ENCODE data around the gene PURB. TPM values are rescaled to one million over a fixed set of nuclear protein-coding genes. Genes with fewer than 3 reads are reported as not detected.
"Not testable (repeated sequence)": the region's sequence is repeated elsewhere in the genome, so short reads cannot be mapped to it uniquely, and the experiment has no call there.

The PURB gene
- total RNA-seq, 1 experiment from 2014 or later = 8.9 TPM

- H3K27me3 ChIP-seq (ENCODE audit: low read length); H2AFZ ChIP-seq (ENCODE audit: low read length); H3K4me2 ChIP-seq (ENCODE audit: low read length); H3K4me3 ChIP-seq (ENCODE audit: low read length); H3K9ac ChIP-seq (ENCODE audit: low read length); DNase-seq; H3K27ac ChIP-seq (ENCODE audit: low read length); H3K9me3 ChIP-seq (ENCODE audit: low read length); BruUV-seq (replicated peaks); ATAC-seq; H3K4me1 ChIP-seq (ENCODE audit: insufficient read depth, low read length); H3F3A ChIP-seq (ENCODE audit: low read length, unreplicated experiment); CTCF ChIA-PET; H3K9me2 ChIP-seq (replicated peaks; ENCODE audit: low read length): not testable (repeated sequence)
- intact Hi-C loops (cut with micrococcal nuclease) = loop anchor here (10.0 kb wide), 1 partner anchor 108 kb away; no protein-coding TSS in a partner anchor
- Histone ChIP-seq H4K20me1 (ENCODE audit: low read length) (peaks cover 43% of the 10 kb centered on the region), H3K36me3 (ENCODE audit: low read depth, low read length) (peaks cover 27% of the 10 kb centered on the region), H3K79me2 (ENCODE audit: low read length) (peaks cover 90% of the 10 kb centered on the region)
- POLR2A ChIA-PET (ENCODE audit: unreplicated experiment) = interaction anchor here (0.6 kb wide), 1 partner anchor 9 kb away, joined by 3 read pairs; no protein-coding TSS in a partner anchor
Observed at GRCh38 chr7:44842675-44843074, 42.7 kb downstream of the PURB start.

DNA sequence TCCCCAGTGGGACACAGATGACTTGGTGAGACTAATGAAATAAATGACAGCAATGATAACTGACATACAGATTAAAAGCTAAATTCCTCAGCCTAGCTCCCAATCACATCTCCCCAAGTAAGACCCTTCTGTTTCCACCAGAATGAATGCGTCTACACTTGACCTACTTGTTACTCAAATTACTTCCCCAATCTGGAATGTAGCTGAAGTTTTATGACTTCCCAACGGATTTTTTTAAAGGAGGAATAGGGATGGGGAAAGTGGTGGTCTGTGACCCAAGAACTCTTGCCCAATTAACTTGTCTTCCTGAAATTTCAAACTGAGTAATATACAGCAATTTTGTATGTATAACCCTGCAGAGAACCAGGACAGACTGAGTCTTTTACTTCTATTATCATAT lies 46.6 kb downstream of the PURB start:
- H3K4me2 ChIP-seq (ENCODE audit: low read length) = no peak overlapping the region
- no peak for TF ChIP-seq EZH2 (IDR thresholded peaks at IDR 0.05; ENCODE audit: low read length, unreplicated experiment)
- TF ChIP-seq EZH2phosphoT487 (IDR thresholded peaks at IDR 0.05; ENCODE audit: borderline replicate concordance, low read length) = no peak
- TF ChIP-seq CTCF (conservative IDR thresholded peaks at IDR 0.05; ENCODE audit: low read depth, low read length) = no peak
- intact Hi-C loops (cut with micrococcal nuclease) = no loop called here
- no peak overlapping the region for H3K27ac ChIP-seq (ENCODE audit: low read length)
- no peak overlapping the region for H3K4me3 ChIP-seq (ENCODE audit: low read length)
- H3K27me3 ChIP-seq (ENCODE audit: low read length) = no peaks in the 10 kb centered on the region
- ATAC-seq (no peak), DNase-seq (no peak)
- CTCF ChIA-PET = no interaction called here
- H3K9me2 ChIP-seq (replicated peaks; ENCODE audit: low read length) = no peaks in the 10 kb centered on the region
- H3K79me2 ChIP-seq (ENCODE audit: low read length) = peaks cover 55% of the 10 kb centered on the region
- H3K9me3 ChIP-seq (ENCODE audit: low read length) = no peaks in the 10 kb centered on the region
- no peaks in the 10 kb centered on the region for H3F3A ChIP-seq (ENCODE audit: low read length, unreplicated experiment)
- POLR2A ChIA-PET (ENCODE audit: unreplicated experiment) = no interaction called here
- H4K20me1 ChIP-seq (ENCODE audit: low read length) = 0 out of 2 replicates have a peak, but pooled peaks cover 8% of the 10 kb centered on the region
- H3K4me1 ChIP-seq (ENCODE audit: insufficient read depth, low read length) = no peaks in the 10 kb centered on the region
- H2AFZ ChIP-seq (ENCODE audit: low read length) = no peak overlapping the region
- no peak overlapping the region for H3K9ac ChIP-seq (ENCODE audit: low read length)
- no TSS peak for BruUV-seq (replicated peaks)
- peaks cover 39% of the 10 kb centered on the region for H3K36me3 ChIP-seq (ENCODE audit: low read depth, low read length)

- Histone ChIP-seq H3K4me2 (ENCODE audit: low read length) (no peak overlapping the region), H3K9me2 (replicated peaks; ENCODE audit: low read length) (no peaks in the 10 kb centered on the region), H3K4me3 (ENCODE audit: low read length) (no peak overlapping the region), H3K27me3 (ENCODE audit: low read length) (no peaks in the 10 kb centered on the region), H3K36me3 (ENCODE audit: low read depth, low read length) (peaks cover 26% of the 10 kb centered on the region), H3K9ac (ENCODE audit: low read length) (no peak overlapping the region), H3K79me2 (ENCODE audit: low read length) (no peaks in the 10 kb centered on the region), H4K20me1 (ENCODE audit: low read length) (no peaks in the 10 kb centered on the region), H3F3A (ENCODE audit: low read length, unreplicated experiment) (no peaks in the 10 kb centered on the region), H3K9me3 (ENCODE audit: low read length) (no peaks in the 10 kb centered on the region), H3K4me1 (ENCODE audit: insufficient read depth, low read length) (no peaks in the 10 kb centered on the region), H2AFZ (ENCODE audit: low read length) (no peak overlapping the region), H3K27ac (ENCODE audit: low read length) (no peak overlapping the region)
- TF ChIP-seq CTCF (conservative IDR thresholded peaks at IDR 0.05; ENCODE audit: low read depth, low read length) = no peak
- DNase-seq = no peak
- BruUV-seq (replicated peaks) = TSS peak; percentile 4
- intact Hi-C loops (cut with micrococcal nuclease) = no loop called here
- no peak for ATAC-seq
- CTCF ChIA-PET = no interaction called here
- POLR2A ChIA-PET (ENCODE audit: unreplicated experiment) = no interaction called here
Observed at GRCh38 chr7:44827567-44827966, 57.8 kb downstream of the PURB start.

Other genes with a start within 250 kb of the PURB start
- gene ZMIZ2, start 136.7 kb downstream of the PURB start, total RNA-seq (2014; rRNA removed) = 18.3 and 26.6 TPM in 2 replicates
- gene PPIA, start 88.8 kb downstream of the PURB start, total RNA-seq (2014; rRNA removed) = 3,201 and 4,136 TPM in 2 replicates
- 376 and 400 TPM in 2 replicates for gene H2AZ2, start 37.4 kb downstream of the PURB start, total RNA-seq (2014; rRNA removed)
- 0.11 and 0.17 TPM in 2 replicates for gene MYO1G, start 93.5 kb upstream of the PURB start, total RNA-seq (2014; rRNA removed)
- 56.6 and 61.5 TPM in 2 replicates for gene CCM2, start 114.7 kb upstream of the PURB start, total RNA-seq (2014; rRNA removed)
- 0.12 and 0.26 TPM in 2 replicates for gene NACAD, start 203.4 kb upstream of the PURB start, total RNA-seq (2014; rRNA removed)
- 107 and 139 TPM in 2 replicates for gene TBRG4, start 226.2 kb upstream of the PURB start, total RNA-seq (2014; rRNA removed)

Data from PC-3 (cell line).